Measurements from ENCODE around the gene NLGN1. TPM values are rescaled to one million over a fixed set of nuclear protein-coding genes. Genes with fewer than 3 reads are reported as not detected.

The NLGN1 gene
- total RNA-seq, 1 donor from 2014 or later: 34.8 TPM

DNA sequence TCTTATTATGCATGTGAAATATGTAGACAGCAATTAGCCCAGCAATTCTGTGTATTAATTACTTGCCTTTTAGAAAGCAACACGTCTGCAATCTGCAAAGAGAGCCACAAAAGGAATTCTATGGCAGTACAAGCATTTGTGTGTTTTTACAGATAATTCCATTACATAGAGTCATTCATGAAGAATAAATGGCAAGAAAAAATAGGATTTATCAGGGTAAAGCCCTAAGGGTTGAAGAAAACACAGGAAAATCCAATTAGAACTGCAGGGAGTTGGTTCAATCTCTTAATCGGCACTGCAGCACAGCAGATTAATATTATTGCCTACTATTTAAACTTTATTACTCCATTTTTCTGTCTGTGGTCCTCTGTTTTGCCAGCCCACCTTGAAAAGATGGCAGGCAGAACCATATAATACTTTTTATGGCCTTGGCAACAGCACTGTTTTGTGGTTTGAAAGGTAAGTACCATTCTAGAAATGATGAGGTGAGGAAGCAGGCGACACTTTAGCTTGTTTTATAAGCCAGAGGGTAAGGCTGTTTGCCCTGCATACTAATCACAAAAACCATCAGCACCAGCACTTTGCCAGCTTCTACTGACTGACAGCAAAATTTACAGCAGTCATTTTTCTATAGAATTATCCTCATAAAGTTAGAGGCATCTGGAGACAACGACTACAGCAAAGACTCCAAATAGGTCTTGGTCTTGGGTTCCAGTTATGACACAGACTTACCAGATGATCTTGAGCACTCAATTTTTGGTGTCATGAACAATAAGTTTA, 823.4 kb downstream of the NLGN1 start:
- Histone ChIP-seq H3K9me3 (ENCODE audit: low read depth) (no peaks in the 10 kb centered on the region), H2AFZ (replicated peaks) (no peak overlapping the region), H3K27me3 (no peaks in the 10 kb centered on the region), H3K27ac (no peak overlapping the region), H4K20me1 (ENCODE audit: low read depth) (no peaks in the 10 kb centered on the region), H3K79me2 (ENCODE audit: low read depth) (no peaks in the 10 kb centered on the region), H3K4me3 (no peak overlapping the region), H3K9ac (no peak overlapping the region), H3K4me1 (no peaks in the 10 kb centered on the region), H3K36me3 (no peaks in the 10 kb centered on the region), H3K4me2 (no peak overlapping the region), H3F3A (ENCODE audit: low read depth) (no peaks in the 10 kb centered on the region)
- H3K4me1 Mint-ChIP-seq: peaks cover 15% of the 10 kb centered on the region
- H3K27me3 Mint-ChIP-seq (ENCODE audit: insufficient read depth, low read depth): peaks cover 2% of the 10 kb centered on the region
- H3K4me3 Mint-ChIP-seq: no peak overlapping the region
- no peaks in the 10 kb centered on the region for H3K36me3 Mint-ChIP-seq
- DNase-seq (ENCODE audit: low spot score): no peak
- no peak for TF ChIP-seq EZH2phosphoT487 (IDR thresholded peaks at IDR 0.05)
- TF ChIP-seq, protein P1, sequence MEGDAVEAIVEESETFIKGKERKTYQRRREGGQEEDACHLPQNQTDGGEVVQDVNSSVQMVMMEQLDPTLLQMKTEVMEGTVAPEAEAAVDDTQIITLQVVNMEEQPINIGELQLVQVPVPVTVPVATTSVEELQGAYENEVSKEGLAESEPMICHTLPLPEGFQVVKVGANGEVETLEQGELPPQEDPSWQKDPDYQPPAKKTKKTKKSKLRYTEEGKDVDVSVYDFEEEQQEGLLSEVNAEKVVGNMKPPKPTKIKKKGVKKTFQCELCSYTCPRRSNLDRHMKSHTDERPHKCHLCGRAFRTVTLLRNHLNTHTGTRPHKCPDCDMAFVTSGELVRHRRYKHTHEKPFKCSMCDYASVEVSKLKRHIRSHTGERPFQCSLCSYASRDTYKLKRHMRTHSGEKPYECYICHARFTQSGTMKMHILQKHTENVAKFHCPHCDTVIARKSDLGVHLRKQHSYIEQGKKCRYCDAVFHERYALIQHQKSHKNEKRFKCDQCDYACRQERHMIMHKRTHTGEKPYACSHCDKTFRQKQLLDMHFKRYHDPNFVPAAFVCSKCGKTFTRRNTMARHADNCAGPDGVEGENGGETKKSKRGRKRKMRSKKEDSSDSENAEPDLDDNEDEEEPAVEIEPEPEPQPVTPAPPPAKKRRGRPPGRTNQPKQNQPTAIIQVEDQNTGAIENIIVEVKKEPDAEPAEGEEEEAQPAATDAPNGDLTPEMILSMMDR (IDR thresholded peaks at IDR 0.05): no peak
- TF ChIP-seq EZH2 (IDR thresholded peaks at IDR 0.05): no peak
- no peaks in the 10 kb centered on the region for H3K9me3 Mint-ChIP-seq
- no peak overlapping the region for H3K27ac Mint-ChIP-seq

DNA sequence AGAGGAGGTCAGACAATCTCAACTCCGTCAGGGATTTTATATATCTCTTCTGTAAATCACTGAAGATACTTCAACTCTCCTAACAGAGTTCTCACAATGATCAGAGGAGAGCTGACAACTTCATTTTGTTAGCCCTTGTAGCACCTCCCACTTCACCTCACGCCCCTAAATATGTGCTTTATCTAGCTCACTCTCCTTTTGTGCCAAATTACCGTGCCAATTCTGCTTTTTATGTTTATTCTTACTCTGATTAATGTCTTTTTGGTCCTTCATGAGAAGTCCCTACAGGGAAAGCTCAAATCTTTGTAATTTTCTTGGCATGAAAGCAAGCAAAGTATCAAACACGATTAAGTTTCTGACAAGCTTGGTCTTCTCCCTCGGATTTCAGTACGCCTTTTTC, 825.5 kb downstream of the NLGN1 start:
- no peak overlapping the region for H3K4me3 ChIP-seq
- H3K36me3 Mint-ChIP-seq: no peaks in the 10 kb centered on the region
- H3K27ac Mint-ChIP-seq: no peak overlapping the region
- no peaks in the 10 kb centered on the region for H3K9me3 Mint-ChIP-seq
- no peaks in the 10 kb centered on the region for H3K27me3 Mint-ChIP-seq (ENCODE audit: insufficient read depth, low read depth)
- no peaks in the 10 kb centered on the region for H3K4me1 ChIP-seq
- no peaks in the 10 kb centered on the region for H3K27me3 ChIP-seq
- H3K4me3 Mint-ChIP-seq: no peak overlapping the region
- H2AFZ ChIP-seq (replicated peaks): no peak overlapping the region
- no peaks in the 10 kb centered on the region for H3K9me3 ChIP-seq (ENCODE audit: low read depth)
- DNase-seq (ENCODE audit: low spot score): no peak
- H3K79me2 ChIP-seq (ENCODE audit: low read depth): no peaks in the 10 kb centered on the region
- no peak overlapping the region for H3K4me2 ChIP-seq
- H3F3A ChIP-seq (ENCODE audit: low read depth): no peaks in the 10 kb centered on the region
- TF ChIP-seq EZH2 (IDR thresholded peaks at IDR 0.05) (no peak), EZH2phosphoT487 (IDR thresholded peaks at IDR 0.05) (no peak)
- TF ChIP-seq, protein P1 (IDR thresholded peaks at IDR 0.05): no peak
- no peaks in the 10 kb centered on the region for H4K20me1 ChIP-seq (ENCODE audit: low read depth)
- H3K36me3 ChIP-seq: no peaks in the 10 kb centered on the region
- H3K4me1 Mint-ChIP-seq: peaks cover 11% of the 10 kb centered on the region
- no peak overlapping the region for H3K9ac ChIP-seq
- no peak overlapping the region for H3K27ac ChIP-seq

DNA sequence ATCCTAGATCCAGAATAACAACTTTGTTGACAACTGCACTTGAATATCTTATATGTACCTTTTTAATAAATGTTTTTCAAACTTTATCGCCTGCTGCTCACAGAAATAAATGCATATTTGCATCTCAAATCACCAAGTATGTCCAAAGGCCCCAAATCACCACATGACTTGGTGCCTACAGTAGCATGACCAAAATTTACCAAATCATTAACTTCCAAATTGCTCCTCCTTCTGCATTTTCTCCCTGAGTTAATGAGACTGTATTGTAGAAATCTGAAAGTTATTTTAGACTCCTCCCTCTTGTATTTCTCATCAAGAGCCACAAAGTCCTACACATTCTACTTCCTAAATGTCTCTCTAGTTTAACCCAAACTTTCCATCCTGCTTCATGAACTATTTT, 826.1 kb downstream of the NLGN1 start:
- Histone ChIP-seq H3K4me2 (no peak overlapping the region), H3K27me3 (no peaks in the 10 kb centered on the region), H3K9ac (no peak overlapping the region), H3K9me3 (ENCODE audit: low read depth) (no peaks in the 10 kb centered on the region), H4K20me1 (ENCODE audit: low read depth) (no peaks in the 10 kb centered on the region), H3K79me2 (ENCODE audit: low read depth) (no peaks in the 10 kb centered on the region), H2AFZ (replicated peaks) (no peak overlapping the region), H3F3A (ENCODE audit: low read depth) (no peaks in the 10 kb centered on the region), H3K4me1 (no peaks in the 10 kb centered on the region), H3K27ac (no peak overlapping the region), H3K36me3 (no peaks in the 10 kb centered on the region), H3K4me3 (no peak overlapping the region)
- H3K36me3 Mint-ChIP-seq: no peaks in the 10 kb centered on the region
- H3K27ac Mint-ChIP-seq: no peak overlapping the region
- DNase-seq (ENCODE audit: low spot score): no peak
- no peaks in the 10 kb centered on the region for H3K9me3 Mint-ChIP-seq
- H3K4me1 Mint-ChIP-seq: peaks cover 11% of the 10 kb centered on the region
- no peaks in the 10 kb centered on the region for H3K27me3 Mint-ChIP-seq (ENCODE audit: insufficient read depth, low read depth)
- TF ChIP-seq EZH2 (IDR thresholded peaks at IDR 0.05): no peak
- TF ChIP-seq, protein P1 (IDR thresholded peaks at IDR 0.05): no peak
- TF ChIP-seq EZH2phosphoT487 (IDR thresholded peaks at IDR 0.05): no peak
- no peak overlapping the region for H3K4me3 Mint-ChIP-seq
